DLD1 (cell line): Measurements from ENCODE around the gene IFI44L.

Experiments used
- in situ Hi-C: cut with HindIII; loops from 2 replicates; pipeline ENCODE4 v1.10.0; 2017; ENCODE audit warnings: low sequenced_read_pairs

Gene IFI44L

GRCh38 chr1:78687315-78687714, 67.1 kb downstream of the IFI44L start:
- in situ Hi-C loops = no loop called here

- in situ Hi-C loops = no loop called here
Measured at GRCh38 chr1:78687914-78688313, 67.7 kb downstream of the IFI44L start.

GRCh38 chr1:78688697-78689096, 68.4 kb downstream of the IFI44L start:
- in situ Hi-C loops = no loop called here

GRCh38 chr1:78690516-78690915, 70.3 kb downstream of the IFI44L start:
- in situ Hi-C loops = no loop called here

GRCh38 chr1:78691995-78692747, 71.9 kb downstream of the IFI44L start:
- in situ Hi-C loops = no loop called here
